ENCODE results near the gene DOHH.
A peak's percentile ranks its signal among the peaks of the same experiment; 100 is the strongest.

The DOHH gene

DNA sequence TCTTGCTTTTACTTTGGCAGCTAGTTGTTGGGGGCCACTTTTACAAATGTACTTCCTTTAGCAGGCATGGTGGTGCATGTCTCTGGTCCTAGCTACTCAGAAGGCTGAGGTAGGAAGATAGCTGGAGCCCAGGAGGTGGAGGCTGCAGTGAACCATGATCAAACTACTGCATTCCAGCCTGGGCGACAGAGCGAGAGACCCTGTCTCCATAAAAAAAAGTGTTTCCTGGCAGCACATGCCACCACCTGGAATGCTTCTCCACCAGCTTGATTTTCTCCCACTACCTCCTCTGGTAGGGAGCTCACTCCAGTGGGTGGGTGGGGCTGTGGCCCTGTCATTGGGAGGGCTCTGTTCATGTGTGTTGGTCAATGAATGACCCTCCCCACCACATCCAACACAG lies 18.2 kb upstream of the DOHH start:
- peaks cover 11% of the 10 kb centered on the region for H3K36me3 Mint-ChIP-seq (ENCODE audit: low read depth)
- no peaks in the 10 kb centered on the region for H3K9me3 Mint-ChIP-seq
- no peak overlapping the region for H3K4me3 Mint-ChIP-seq
- TF ChIP-seq, protein P1, sequence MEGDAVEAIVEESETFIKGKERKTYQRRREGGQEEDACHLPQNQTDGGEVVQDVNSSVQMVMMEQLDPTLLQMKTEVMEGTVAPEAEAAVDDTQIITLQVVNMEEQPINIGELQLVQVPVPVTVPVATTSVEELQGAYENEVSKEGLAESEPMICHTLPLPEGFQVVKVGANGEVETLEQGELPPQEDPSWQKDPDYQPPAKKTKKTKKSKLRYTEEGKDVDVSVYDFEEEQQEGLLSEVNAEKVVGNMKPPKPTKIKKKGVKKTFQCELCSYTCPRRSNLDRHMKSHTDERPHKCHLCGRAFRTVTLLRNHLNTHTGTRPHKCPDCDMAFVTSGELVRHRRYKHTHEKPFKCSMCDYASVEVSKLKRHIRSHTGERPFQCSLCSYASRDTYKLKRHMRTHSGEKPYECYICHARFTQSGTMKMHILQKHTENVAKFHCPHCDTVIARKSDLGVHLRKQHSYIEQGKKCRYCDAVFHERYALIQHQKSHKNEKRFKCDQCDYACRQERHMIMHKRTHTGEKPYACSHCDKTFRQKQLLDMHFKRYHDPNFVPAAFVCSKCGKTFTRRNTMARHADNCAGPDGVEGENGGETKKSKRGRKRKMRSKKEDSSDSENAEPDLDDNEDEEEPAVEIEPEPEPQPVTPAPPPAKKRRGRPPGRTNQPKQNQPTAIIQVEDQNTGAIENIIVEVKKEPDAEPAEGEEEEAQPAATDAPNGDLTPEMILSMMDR (IDR thresholded peaks at IDR 0.05; ENCODE audit: unreplicated experiment in 3 of 3) = no peak
- H3K27me3 Mint-ChIP-seq (ENCODE audit: low read depth) = no peaks in the 10 kb centered on the region
- H3K4me1 Mint-ChIP-seq = peaks cover 21% of the 10 kb centered on the region
- peak overlapping the region in 1 of 3 experiments; percentile 44 for H3K27ac Mint-ChIP-seq

DNA sequence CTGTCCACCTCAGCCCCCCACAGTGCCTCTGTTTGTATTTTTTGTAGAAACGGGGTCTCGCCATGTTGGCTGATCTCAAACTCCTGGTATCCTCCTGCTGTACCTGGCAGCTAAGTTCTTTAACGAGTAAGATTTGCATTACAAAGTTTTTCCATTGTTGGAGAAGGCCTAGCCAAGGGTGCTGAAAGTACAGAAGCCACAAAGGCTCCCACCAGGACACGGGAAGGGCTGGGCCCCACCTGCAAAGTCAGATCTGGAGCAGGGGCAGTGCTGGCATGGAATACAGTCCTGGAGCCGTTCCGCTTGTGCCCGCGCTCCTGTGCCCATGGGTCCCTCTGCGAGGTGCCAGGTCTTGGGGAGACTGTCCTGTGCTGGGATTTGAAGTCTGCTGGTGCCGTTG lies 17.8 kb upstream of the DOHH start:
- Mint-ChIP-seq H3K27ac (peak overlapping the region in 1 of 3 experiments; percentile 44), H3K36me3 (ENCODE audit: low read depth) (peaks cover 11% of the 10 kb centered on the region), H3K9me3 (no peaks in the 10 kb centered on the region), H3K27me3 (ENCODE audit: low read depth) (no peaks in the 10 kb centered on the region), H3K4me3 (no peak overlapping the region), H3K4me1 (peaks cover 23% of the 10 kb centered on the region)
- TF ChIP-seq, protein P1 (IDR thresholded peaks at IDR 0.05; ENCODE audit: unreplicated experiment in 3 of 3) = no peak

DNA sequence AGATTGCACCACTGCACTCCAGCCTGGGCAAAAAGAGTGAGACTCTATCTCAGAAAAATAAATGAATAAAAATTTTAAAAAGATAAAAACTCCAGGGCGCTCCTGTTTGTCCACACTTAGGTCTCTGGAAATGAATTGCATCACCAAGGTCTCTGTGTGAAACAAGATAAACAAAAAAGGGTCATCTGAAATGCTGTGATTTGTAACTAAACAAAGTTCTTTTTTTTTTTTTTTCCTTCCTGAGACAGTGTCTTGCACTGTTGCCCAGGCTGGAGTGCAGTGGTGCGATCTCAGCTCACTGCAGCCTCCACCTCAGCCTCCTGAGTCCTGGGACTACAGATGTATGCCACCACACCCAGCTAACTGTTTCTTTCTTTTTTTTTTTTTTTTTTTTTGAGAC lies 17.2 kb upstream of the DOHH start:
- peaks cover 11% of the 10 kb centered on the region for H3K36me3 Mint-ChIP-seq (ENCODE audit: low read depth)
- H3K9me3 Mint-ChIP-seq = no peaks in the 10 kb centered on the region
- H3K27ac Mint-ChIP-seq = no peak overlapping the region
- H3K4me3 Mint-ChIP-seq = no peak overlapping the region
- no peaks in the 10 kb centered on the region for H3K27me3 Mint-ChIP-seq (ENCODE audit: low read depth)
- H3K4me1 Mint-ChIP-seq = peaks cover 23% of the 10 kb centered on the region
- TF ChIP-seq, protein P1 (IDR thresholded peaks at IDR 0.05; ENCODE audit: unreplicated experiment in 3 of 3) = no peak

DNA sequence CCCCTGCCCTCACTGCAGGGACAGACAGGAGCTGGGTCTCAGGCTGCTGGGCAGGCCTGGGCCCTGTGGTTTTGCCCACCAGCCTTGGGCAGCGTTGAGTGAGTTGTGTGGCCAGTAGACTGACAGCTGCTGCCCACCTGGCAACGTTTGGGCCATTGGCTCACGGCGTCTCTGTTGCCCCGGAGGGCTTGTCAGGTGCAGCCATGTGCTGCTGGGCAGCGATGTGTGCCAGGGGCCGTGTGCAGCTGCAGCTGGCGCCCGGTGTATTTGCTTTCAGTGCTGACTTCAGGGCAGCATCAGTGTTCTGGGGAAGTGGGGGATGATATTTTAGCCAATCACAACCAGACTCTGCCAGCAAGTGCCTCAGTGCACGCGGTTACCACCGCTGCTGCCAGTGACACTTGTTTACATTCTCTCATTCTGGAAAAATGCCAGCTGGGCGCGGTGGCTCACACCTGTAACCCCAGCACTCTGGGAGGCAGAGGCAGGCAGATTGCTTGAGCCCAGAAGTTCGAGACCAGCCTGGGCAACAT lies 16.3 kb upstream of the DOHH start:
- Mint-ChIP-seq H3K27ac (no peak overlapping the region), H3K4me1 (peaks cover 23% of the 10 kb centered on the region), H3K27me3 (ENCODE audit: low read depth) (no peaks in the 10 kb centered on the region), H3K9me3 (no peaks in the 10 kb centered on the region), H3K4me3 (no peak overlapping the region), H3K36me3 (ENCODE audit: low read depth) (peaks cover 6% of the 10 kb centered on the region)
- TF ChIP-seq, protein P1 (IDR thresholded peaks at IDR 0.05; ENCODE audit: unreplicated experiment in 3 of 3) = no peak

DNA sequence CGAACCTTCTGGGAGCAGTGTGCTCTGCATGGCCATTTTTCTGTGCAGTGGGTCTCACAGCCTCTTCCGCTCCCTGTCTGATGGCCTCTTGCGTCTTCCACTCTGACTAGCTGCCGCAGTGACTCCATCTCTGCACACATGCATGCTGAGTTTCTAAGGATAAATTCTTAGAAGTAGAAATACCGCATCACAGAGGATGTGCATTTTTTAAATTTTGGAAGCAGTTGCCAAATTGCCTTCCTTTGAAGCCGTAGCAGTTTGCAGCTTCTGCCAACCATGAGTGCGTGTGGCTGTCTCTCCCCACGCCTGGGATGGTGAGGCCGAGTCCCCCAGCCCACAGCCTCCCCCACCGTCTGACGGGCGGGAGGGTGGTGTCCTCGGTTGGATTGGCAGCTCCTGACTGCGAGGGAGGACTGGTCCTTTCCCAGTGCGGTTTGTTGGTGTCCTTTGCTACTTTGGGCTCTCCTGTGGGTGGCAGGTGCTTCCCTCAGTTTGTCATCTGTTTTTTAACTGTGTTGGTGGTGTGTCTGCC lies 15.5 kb upstream of the DOHH start:
- no peak overlapping the region for H3K4me3 Mint-ChIP-seq
- peaks cover 23% of the 10 kb centered on the region for H3K4me1 Mint-ChIP-seq
- no peaks in the 10 kb centered on the region for H3K9me3 Mint-ChIP-seq
- H3K27me3 Mint-ChIP-seq (ENCODE audit: low read depth) = no peaks in the 10 kb centered on the region
- H3K36me3 Mint-ChIP-seq (ENCODE audit: low read depth) = peaks cover 3% of the 10 kb centered on the region
- TF ChIP-seq, protein P1 (IDR thresholded peaks at IDR 0.05; ENCODE audit: unreplicated experiment in 3 of 3) = no peak
- H3K27ac Mint-ChIP-seq = peak overlapping the region in 2 of 3 experiments; percentile 14 to 44

DNA sequence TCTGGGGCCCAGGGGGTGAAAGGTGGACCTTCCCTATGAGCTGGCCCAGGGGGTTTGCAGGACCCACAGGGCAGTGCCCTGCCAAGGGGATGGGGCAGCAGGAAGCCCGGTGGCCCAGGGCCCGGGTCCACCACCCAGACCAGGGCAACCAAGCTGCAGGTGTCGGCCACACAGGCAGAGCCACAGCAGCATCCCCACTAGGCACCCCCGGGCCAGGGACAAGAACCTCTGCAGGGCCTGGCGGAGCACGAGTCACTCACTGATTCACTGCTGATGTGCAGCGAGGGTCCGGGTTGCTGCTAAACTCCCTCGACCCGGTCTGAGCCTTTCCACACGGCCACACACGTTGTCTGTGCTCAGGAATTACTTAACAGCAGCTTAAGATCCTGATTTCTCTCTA lies 14.5 kb upstream of the DOHH start:
- Mint-ChIP-seq H3K4me1 (peaks cover 23% of the 10 kb centered on the region), H3K27me3 (ENCODE audit: low read depth) (no peaks in the 10 kb centered on the region), H3K9me3 (no peaks in the 10 kb centered on the region), H3K4me3 (no peak overlapping the region), H3K36me3 (ENCODE audit: low read depth) (peaks cover 6% of the 10 kb centered on the region), H3K27ac (no peak overlapping the region)
- TF ChIP-seq, protein P1 (IDR thresholded peaks at IDR 0.05; ENCODE audit: unreplicated experiment in 3 of 3) = no peak

Measured in nephron (organoid).